ENCODE data around the gene PRKD1.
"Not testable (repeated sequence)": the region's sequence is repeated elsewhere in the genome, so short reads cannot be mapped to it uniquely, and the experiment has no call there.

Gene PRKD1

DNA sequence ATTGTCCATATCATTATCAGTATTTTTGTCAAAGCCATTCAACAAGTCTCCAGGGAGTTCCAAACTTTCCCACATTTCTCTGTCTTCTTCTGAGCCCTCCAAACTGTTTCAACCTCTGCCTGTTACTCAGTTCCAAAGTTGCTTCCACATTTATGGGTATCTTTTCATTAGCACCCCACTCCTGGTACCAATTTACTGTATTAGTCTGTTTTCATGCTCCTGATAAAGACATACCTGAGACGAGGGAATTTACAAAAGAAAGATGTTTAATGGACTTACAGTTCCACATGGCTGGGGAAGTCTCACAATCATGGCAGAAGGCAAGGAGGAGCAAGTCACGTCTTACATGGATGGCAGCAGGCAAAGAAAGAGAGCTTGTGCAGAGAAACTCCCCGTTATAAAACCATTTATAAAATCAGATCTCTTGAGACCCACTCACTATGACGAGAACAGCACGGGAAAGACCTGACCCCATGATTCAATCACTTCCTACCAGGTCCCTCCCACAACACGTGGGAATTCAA is 87.2 kb downstream of the PRKD1 start:
- FAIRE-seq = not testable (repeated sequence)

DNA sequence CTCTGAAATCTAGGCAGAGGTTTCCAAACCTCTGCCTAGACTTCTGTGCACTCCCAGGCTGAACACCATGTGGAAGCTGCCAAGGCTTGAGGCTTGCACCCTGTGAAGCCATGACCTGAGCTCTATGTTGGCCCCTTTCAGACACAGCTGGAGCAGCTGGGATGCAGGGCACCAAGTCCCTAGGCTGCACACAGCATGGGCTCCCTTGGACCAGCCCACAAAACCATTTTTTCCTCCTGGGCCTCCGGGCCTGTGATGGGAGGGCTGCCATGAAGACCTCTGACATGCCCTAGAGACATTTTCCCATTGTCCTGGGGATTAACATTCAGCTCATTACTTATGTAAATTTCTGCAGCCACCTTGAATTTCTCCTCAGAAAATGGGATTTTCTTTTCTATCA is 88.0 kb downstream of the PRKD1 start:
- not testable (repeated sequence) for DNase-seq (ENCODE audit: insufficient read length, low spot score); FAIRE-seq

More for the DNA sequence above, 87.2 kb downstream of the PRKD1 start:
- not testable (repeated sequence) for DNase-seq (ENCODE audit: insufficient read length, low spot score)

DNA sequence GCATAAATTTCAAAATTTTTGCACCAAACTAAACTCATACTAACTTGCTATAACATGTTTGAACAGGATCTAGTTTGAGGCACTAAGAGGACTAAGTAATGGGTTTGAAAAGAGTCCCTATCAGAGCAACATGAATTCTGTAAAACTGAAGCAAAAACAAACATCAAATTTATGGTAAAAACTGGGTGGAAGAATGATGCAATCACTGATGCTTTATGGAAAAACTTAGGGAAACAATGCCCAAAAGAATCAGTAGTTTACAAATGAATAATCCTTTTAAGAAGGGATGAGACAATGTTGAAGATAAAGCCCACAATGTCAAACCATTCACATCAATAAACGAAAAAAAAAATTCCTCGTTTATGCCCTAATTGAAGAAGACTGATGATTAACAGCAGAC is 88.9 kb downstream of the PRKD1 start:
- FAIRE-seq (no peak), DNase-seq (ENCODE audit: insufficient read length, low spot score) (no peak)

DNA sequence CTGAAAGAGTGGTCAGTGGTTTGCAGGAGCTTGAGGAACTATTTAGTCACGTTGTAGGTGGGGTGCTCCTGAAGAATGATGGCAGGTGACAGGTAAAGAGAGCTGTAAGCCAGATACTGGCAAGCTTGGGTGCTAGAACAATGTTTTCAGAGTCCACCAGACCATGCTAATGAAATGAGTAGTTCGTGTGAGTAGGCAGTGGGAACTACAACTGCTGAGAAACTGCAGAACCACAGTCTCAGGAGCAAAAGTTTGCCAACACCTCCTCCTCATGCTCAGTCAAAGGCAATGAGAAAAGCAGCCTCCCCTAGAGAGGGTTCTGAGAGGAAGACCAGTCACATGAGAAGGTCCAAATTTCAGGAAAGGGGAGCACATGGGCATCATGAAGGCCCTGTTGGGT is 91.3 kb downstream of the PRKD1 start:
- FAIRE-seq (no peak), DNase-seq (ENCODE audit: insufficient read length, low spot score) (no peak)

DNA sequence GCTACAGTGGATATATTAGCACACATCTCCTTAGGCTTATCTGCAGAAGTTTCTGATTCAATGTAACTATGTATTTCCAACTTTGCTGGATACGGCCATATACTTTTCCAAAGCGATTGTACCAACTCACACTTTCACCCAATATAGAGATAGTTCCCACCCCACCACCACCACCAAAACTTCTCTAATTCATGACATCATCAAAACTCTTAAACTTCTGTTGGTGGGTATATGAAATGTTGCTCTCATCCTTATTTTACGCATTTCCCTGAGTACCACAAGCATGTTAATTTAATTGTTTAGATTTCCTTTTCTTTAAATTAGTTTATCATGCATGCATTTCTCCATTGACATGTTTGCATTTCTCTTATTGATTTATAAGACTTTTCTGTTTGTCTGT is 95.6 kb downstream of the PRKD1 start:
- no peak for DNase-seq (ENCODE audit: insufficient read length, low spot score)
- no peak for FAIRE-seq

DNA sequence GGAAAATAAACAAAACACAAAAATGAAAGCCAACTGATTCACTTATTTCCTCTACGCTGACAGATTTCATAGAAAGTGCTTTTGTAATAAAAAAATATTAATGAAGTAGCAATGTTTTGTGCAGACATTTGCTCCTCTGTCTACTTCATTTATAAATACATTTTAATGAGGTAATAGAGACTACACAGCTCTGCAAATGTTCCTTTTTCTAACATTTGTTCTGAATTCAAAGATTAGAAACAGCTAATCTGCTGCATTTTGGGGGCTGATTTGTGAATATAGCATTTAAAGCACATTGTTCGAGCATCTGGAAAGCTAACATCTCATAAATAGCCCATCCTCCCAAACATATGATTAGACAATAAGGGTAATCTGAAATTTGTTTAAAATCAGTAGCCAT is 97.8 kb downstream of the PRKD1 start:
- FAIRE-seq (no peak), DNase-seq (ENCODE audit: insufficient read length, low spot score) (no peak)

DNA sequence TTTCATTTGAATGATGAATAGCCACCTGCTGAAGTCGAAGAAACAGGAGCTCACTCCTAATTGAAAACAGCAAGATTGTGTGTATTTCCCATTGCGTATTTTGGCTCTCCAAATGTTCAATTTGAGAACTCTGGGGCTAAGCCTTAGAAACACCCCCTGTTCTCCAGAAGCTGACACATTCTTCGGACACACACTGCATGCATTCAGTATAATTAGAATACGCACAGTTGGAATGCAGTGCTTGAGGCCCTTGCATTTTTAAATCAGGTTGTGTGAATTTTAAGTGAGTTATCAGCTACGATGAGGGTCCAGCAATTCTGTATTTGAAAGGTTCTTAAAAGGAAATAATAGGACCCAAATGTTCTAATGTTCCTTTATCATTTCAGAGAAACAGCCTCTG is 103.8 kb downstream of the PRKD1 start:
- DNase-seq (ENCODE audit: insufficient read length, low spot score) = no peak
- no peak for FAIRE-seq

DNA sequence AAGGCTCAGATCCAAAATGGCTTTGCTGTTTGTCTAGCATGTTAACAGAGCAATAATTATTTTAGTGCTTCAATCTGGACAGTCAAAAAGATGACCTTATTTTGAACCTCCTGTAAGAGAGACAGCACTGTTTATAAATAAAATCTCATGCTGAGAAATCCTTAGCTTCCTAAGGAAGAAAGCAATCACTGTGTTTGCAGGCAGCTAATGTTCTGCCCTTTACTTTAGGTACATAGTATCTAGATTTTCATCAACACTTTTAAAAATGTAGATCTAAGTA is 105.3 kb downstream of the PRKD1 start:
- FAIRE-seq (no peak), DNase-seq (ENCODE audit: insufficient read length, low spot score) (no peak)

DNA sequence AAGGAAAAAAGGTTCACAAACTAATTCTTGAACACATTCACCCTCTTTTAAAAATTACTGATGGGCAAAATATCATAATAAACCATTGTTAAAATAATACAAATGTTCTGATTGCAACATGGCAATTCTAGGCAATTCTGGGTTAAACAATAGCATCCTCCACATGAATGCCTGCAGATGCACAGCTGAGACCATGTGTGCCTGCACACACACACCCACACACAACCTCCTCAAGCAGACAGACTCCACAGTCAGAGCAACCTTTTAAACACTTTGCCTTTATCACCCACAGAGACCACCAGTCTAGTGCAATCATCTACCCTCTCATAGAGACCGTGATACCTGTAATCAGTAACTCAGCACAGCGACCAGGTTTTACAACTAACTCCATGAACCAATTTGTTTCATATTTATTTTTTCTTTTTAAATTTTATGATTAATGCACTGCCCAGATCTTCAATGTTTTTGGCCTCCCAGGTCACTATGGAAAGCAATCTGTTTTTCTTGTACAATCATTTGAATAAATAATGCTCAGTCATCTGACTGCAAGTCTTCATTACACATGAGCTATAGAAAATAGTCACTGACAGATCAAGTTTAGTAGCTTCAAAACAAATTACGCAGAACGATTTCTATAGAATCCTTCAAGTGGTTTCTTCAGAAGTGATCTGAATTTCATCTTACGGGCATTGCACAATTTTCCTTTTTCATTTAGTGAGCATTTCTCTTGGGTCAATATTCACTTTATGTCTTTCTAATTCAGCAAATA is 105.8 kb downstream of the PRKD1 start:
- FAIRE-seq (no peak), DNase-seq (ENCODE audit: insufficient read length, low spot score) (no peak)

DNA sequence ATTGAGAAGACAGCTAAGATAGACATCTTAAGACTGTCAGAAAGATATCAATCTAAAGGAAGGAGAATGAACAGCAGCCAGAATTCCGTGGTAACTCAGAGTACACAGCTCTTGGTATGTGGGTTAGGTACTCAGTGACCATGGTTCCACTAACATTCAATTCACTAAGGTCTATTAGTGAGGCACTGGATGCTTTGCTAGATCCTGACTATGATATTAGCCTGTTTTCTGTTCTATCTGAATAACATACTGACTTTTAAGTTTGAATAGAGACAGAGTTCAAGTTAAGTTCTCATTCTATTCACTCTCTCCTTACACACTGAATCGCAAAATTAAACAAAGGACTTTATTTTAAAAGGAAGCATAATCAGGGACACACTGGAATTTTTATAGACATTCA is 106.4 kb downstream of the PRKD1 start:
- no peak for DNase-seq (ENCODE audit: insufficient read length, low spot score)
- no peak for FAIRE-seq

DNA sequence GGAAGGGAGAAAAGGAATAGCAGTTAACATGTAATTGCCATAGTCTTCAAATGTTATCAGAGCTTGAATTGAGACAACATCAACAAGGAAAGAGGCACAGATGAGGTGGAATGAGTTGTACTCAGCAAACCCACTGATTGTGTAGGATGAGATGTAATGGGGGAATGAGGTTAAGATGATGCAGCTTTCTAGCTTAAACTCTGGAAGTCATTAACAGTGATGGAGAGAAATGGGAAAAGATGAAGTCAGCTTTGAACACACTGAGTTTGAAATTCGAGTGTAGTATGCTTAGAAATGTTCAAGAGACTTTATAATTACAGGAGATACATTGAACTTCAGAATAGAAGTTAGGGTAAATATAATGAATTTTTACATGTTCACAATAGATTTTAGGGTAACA is 106.9 kb downstream of the PRKD1 start:
- FAIRE-seq (no peak), DNase-seq (ENCODE audit: insufficient read length, low spot score) (no peak)

DNA sequence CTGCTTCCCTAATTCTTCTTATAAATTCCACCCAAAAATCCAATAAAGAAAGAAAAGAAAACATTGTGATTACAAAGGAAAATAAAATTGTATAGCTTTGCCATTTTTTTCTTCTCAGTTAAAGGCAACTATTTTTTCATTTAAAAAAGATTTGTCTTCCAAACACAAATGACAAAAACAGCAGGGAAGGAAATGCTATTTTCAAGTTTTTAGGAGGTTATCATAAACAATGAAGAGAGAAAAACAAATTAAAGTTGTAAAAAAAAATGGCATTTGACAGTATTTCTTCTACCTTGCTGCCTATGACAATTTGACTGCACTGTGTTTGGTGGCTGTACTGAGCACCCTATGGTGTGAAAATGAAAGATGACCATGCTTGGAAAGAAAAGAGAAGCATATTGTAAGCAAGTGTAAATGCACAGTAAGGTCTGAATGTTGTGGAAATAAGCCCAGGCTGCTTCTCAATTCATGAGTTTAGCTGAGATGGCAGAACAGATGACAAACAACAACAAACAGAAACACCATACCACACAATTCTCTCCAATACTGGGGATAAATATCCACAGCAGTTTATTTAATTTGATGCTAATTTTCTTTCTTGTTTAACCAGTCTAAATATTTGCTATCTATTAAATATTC is 109.8 kb downstream of the PRKD1 start:
- DNase-seq (ENCODE audit: insufficient read length, low spot score) (no peak), FAIRE-seq (no peak)

DNA sequence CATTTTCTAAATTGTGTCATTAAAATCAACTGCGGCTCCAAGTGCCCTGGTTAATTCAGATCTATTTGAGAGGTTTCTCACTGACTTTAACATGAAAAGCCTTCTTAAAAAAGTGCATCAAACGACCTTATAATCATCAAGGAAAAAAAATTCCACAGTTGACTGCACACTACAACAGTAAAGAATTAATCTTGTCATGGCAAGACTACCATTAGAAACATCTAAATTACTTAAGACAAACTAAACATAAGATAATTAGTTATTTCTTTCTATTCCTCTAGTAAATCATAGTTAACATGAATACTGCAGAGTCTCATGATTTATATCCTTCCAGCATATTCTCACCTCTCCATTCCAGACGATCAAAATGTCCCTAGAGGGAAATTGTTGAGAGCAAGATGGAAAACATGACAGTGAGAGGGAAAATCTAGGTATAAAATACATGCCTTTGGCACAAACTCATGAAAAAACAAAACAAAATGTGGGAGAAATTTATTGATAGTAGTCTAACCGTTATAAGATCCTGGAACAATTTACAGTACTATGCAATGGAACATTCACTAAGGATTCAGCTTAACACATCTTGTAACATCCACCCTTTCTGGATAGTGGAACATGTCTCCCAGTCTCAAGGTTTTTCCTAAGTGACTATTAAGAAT is 112.5 kb downstream of the PRKD1 start:
- DNase-seq (ENCODE audit: insufficient read length, low spot score) (no peak), FAIRE-seq (no peak)

DNA sequence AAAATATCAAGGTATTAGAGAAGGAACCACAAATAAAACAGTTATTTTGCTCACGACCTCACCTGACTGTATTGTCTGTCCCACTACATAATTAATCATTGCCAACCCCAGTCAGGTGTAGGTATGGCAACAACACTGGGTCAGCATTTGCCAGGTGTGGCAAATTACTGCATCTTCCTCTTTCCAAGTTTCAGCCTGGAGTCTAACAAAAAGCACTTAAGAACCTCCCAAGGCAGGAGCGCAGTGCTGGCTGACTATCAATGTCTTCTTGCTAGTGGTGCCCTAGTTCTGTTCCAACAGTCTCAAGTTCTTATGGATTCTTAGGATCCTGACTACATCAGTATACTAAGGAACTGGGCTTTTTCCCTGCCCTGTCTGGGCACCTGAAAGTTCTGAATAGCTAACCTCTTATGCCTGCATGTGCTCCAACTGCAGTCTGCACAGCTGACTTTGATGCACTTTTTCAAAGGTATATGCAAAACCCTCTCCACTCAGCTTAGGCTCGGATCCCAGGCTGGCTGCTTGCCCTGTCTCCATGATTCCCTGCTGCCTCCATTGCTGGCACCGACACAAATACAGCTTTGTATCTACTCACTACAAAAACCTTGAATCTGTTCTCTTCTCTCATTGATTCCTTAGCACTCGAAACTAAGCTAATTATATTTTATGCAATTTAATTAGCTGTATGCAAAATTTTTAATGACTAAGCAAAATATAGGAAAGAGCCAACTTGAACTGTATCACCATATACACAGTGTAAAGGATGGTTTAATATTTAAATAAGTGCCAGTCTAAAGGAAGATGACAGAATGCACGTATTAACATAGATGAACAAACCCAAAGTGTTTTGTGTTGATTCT is 113.3 kb downstream of the PRKD1 start:
- no peak for DNase-seq (ENCODE audit: insufficient read length, low spot score)
- FAIRE-seq = no peak

DNA sequence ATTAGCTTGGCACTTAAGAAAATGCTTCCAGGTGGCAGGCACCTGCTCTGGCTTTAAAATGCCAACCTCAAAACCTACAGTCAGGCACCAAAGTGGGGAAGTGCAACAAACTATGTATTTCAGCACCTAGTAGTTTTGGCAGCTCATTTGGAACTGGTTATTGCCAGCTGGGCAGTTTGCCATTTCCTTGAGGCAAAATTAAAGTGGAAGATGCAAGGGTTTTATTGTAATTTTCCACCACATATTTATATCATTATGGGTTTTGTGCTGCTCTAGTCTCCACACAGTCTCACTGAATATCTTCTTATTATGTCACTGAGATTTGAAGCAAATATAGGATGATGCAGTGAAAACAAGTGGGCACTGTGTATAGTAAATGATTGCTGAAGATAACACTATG is 117.0 kb downstream of the PRKD1 start:
- no peak for DNase-seq (ENCODE audit: insufficient read length, low spot score)
- FAIRE-seq = no peak

DNA sequence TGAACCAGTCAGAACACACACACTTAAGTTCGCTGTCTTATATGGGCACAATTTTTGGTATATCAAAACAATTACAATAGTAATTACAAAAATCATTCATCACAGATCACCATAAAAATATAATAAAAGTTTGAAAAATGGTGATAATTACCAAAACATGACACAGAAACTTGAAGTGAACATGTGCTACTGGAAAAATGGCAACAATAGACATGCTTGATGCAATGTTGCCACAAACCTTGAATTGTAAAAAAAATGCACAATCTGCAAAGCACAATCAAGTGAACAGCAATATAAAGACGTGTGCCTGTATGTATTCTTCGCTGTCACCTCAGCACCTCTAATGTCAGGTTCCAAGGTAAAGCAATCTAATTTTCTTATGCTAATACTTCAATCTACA is 117.6 kb downstream of the PRKD1 start:
- DNase-seq (ENCODE audit: insufficient read length, low spot score) (no peak), FAIRE-seq (no peak)

DNA sequence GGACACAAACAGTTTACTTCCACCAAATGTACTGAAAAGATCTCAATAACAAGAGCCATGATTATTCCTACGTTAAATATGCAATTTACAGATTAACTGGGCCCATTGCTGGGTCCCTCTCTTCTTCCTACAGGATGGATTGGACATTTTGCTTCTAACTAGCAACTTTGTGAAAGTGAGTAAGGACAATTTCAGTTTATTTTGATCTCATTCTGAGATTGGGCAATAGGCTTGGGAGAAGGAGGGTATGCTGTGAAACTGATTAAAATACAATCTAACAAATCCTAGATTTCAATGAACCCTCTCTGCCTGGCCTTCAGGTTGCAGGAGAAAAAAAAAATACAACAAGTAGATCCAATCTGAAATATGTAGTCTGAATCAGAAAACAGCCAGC is 121.5 kb downstream of the PRKD1 start:
- DNase-seq (ENCODE audit: insufficient read length, low spot score) (no peak), FAIRE-seq (no peak)

DNA sequence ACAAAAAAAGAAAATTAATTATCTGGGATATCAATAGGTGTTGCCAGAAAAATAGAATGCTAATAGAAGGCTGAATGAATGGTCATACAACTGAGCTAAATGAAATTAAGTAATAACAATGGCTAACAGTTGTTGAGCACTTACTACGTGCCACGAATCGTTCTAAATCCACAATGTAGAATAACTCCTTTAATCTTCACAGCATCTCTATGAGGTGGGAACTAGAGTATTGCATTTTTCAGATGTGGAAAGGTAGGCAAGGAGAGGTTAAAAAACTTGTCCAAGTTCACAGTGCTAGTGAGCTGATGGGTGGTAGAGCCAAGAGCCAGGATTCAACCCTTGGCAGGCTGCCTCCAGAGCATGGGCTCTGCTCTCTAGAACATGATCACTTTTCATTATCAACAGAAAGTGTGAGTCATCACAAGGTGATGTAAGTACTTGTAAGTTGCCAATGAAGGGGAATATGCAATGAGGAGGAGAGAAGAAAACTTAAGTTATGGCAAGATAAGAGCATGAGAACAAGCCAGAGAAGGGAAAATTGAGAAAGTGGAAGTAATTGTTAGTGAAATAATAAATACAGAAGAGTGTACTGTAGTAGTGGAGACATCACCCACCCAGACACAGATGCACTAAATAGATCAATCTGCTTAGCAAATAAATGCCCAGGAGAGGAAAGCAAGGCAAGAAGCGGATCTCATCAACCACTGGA is 122.1 kb downstream of the PRKD1 start:
- DNase-seq (ENCODE audit: insufficient read length, low spot score) = no peak
- FAIRE-seq = no peak

DNA sequence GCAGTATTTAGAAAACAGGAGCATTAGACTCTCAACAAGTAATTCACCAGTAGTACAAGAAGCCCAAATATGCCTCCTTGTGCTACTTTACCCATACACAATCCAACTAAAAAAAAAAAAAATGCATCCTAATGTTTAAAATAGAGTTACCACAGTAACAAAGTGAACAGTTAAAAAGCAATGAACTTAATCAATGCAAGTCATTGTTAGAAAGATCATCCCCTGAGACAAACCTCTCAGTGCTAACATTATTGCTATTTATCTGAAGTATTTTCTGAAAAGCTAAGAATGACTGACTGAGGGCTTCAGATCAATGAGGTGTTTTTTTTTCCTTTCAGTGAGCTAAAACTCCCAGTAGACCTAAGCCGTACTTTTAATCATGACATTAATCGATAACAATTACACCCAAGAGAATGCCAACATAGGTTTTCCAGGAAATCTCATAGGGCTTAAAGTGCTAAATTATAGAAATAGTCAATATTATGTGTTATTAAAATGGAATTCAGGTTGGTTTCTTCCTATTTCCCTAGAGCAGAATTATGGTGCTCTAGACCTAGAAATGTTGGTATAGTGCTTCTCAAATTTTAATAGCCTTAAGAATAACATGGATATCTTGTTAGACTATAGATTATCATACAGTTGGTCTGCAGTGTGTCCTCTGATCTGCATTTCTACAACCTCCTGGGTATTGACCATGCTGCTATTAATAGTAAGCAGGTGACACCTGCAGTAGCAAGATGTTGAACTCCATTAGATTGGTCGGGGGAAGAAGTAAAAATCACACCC is 123.0 kb downstream of the PRKD1 start:
- DNase-seq (ENCODE audit: insufficient read length, low spot score) = no peak
- no peak for FAIRE-seq

DNA sequence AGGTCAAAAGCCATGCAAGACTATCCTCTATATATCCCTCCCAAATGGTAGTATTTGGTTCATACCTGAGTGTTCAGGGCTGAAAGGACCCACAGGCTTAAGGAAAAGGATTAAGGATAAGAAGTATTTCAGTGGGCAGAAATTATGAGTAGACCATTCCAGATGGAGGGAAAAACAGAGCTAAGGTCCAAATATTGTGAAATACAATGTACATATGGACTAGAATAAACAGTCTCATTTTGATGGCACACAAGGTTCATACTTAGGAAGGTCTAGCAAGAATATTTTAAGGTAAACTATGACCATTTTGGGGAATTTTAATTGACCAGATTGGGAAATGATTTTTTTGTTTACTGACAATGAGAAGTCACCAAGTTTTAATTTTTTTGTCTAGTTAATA is 124.6 kb downstream of the PRKD1 start:
- FAIRE-seq (no peak), DNase-seq (ENCODE audit: insufficient read length, low spot score) (no peak)

Data from GM19239 (cell line).